GM12878 (cell line): ENCODE measurements around the gene SLC6A9. TPM values are rescaled to one million over a fixed set of nuclear protein-coding genes. Genes with fewer than 3 reads are reported as not detected.

Experiments
- ATAC-seq: fragments of 200-7000 bp; cut with Tn5 transposase; 3 replicates; pipeline ENCODE4 v1.9.1; 2020; ENCODE audit warnings: mild to moderate bottlenecking, moderate library complexity
- BruUV-seq: library from RNA; stranded (reverse); fragments of 400-500 nt; replicated peaks from 2 replicates; lab custom pipeline; 2021; lab: Mats Ljungman, UMichigan
- CTCF ChIA-PET: fragments of 300-600 bp; sonication (Branson Sonifier 250); formaldehyde crosslinking; extraction: SDS; loops from one replicate; lab custom pipeline; 2021; ENCODE audit warnings: inconsistent platforms; lab: Yijun Ruan, JAX
- POLR2A ChIA-PET: fragments of 350-600 bp; formaldehyde crosslinking; extraction: SDS; loops from one replicate; lab custom pipeline; 2021; ENCODE audit warnings: inconsistent platforms; lab: Charles Lee
- RAD21 ChIA-PET: fragments of 300-600 bp; sonication (Branson Sonifier 250); formaldehyde crosslinking; loops from one replicate; lab custom pipeline; 2023; ENCODE audit warnings: antibody characterized with exemption; ENCODE audit not compliant: unreplicated experiment; lab: Charles Lee
- SMC1A ChIA-PET: fragments of 300-600 bp; sonication (Branson Sonifier 250); formaldehyde crosslinking; loops from one replicate; lab custom pipeline; 2023; ENCODE audit not compliant: unreplicated experiment, uncharacterized antibody; lab: Charles Lee
- DNase-seq: peaks from one replicate; pipeline ENCODE4 v3.0.0-alpha.2; 2011; ENCODE audit warnings: low read depth, low spot score
- FAIRE-seq: peaks from 3 replicates; lab custom pipeline; 2011; peaks lifted over from hg19 to GRCh38; lab: Jason Lieb, UNC
- H2AFZ ChIP-seq: 2 replicates; pipeline ENCODE4 v1.6.0; 2011; ENCODE audit warnings: low read depth, low read length, control low read depth; ENCODE audit not compliant: control insufficient read depth
- H3K27ac ChIP-seq: 2 replicates; pipeline ENCODE4 v1.5.1; 2011; ENCODE audit warnings: control low read depth; ENCODE audit not compliant: control insufficient read depth, insufficient read depth
- H3K27me3 ChIP-seq, 2 experiments: replicated peaks in 1 of 2; 2 replicates each; pipeline versions ENCODE4 v1.6.0 to v1.6.1; 2011; ENCODE audit warnings: low read length in 1 of 2; ENCODE audit not compliant: control insufficient read depth in 2 of 2, insufficient read depth in 2 of 2
- H3K36me3 ChIP-seq, 2 experiments: 2 replicates each; pipeline ENCODE4 v1.5.1; 2011; ENCODE audit warnings: low read length in 1 of 2; ENCODE audit not compliant: control insufficient read depth in 2 of 2, insufficient read depth in 2 of 2
- H3K4me1 ChIP-seq: 2 replicates; pipeline ENCODE4 v1.6.1; 2011; ENCODE audit warnings: mild to moderate bottlenecking, low read length, moderate library complexity, mixed read lengths; ENCODE audit not compliant: control insufficient read depth, insufficient read depth
- H3K4me2 ChIP-seq: 2 replicates; pipeline ENCODE4 v1.6.0; 2011; ENCODE audit warnings: control low read depth; ENCODE audit not compliant: control insufficient read depth, insufficient read depth
- H3K4me3 ChIP-seq: fragments of 200-600 bp; sonication (generic); 2 replicates; pipeline ENCODE4 v1.5.1; 2016
- H3K79me2 ChIP-seq: 2 replicates; pipeline ENCODE4 v1.6.0; 2011; ENCODE audit warnings: low read length; ENCODE audit not compliant: control insufficient read depth, insufficient read depth
- H3K9ac ChIP-seq: 2 replicates; pipeline ENCODE4 v1.8.0; 2011; ENCODE audit warnings: low read length, control low read depth, mixed read lengths; ENCODE audit not compliant: control insufficient read depth, insufficient read depth
- H3K9me3 ChIP-seq: replicated peaks from 3 replicates; pipeline ENCODE4 v1.5.1; 2011; ENCODE audit warnings: mild to moderate bottlenecking, low read length; ENCODE audit not compliant: control insufficient read depth, insufficient read depth
- H4K20me1 ChIP-seq: 2 replicates; pipeline ENCODE4 v1.6.0; 2011; ENCODE audit not compliant: control insufficient read depth, insufficient read depth
- BCL3 ChIP-seq: IDR thresholded peaks from 2 replicates; pipeline ENCODE4 v1.6.1; 2011; ENCODE audit warnings: borderline replicate concordance, low read depth, mild to moderate bottlenecking, moderate library complexity, low read length; ENCODE audit not compliant: insufficient read depth, poor library complexity, severe bottlenecking
- CBFB ChIP-seq: IDR thresholded peaks from 2 replicates; pipeline ENCODE4 v1.6.1; 2016; ENCODE audit warnings: antibody characterized with exemption, low read depth
- EED ChIP-seq: sonication (generic); IDR thresholded peaks from 2 replicates; pipeline ENCODE4 v1.6.1; 2016; ENCODE audit warnings: antibody characterized with exemption, low read depth
- ESRRA ChIP-seq: IDR thresholded peaks from 2 replicates; pipeline ENCODE4 v1.6.1; 2012; ENCODE audit warnings: mild to moderate bottlenecking, low read length, improper control_type of control experiment
- FOXK2 ChIP-seq: fragments of 450-650 bp; IDR thresholded peaks from 2 replicates; pipeline ENCODE4 v1.6.1; 2017; ENCODE audit warnings: mild to moderate bottlenecking, moderate library complexity
- GATAD2B ChIP-seq: fragments of 450-650 bp; conservative IDR thresholded peaks from 2 replicates; pipeline ENCODE4 v1.6.1; 2017; ENCODE audit warnings: low read depth, mild to moderate bottlenecking, moderate library complexity
- HDAC2 ChIP-seq: fragments of 200-600 bp; sonication (generic); IDR thresholded peaks from 2 replicates; pipeline ENCODE4 v1.6.1; 2017
- IKZF1 ChIP-seq: fragments of 450-650 bp; conservative IDR thresholded peaks from 2 replicates; pipeline ENCODE4 v1.6.1; 2017; ENCODE audit warnings: antibody characterized with exemption, mild to moderate bottlenecking
- IKZF2 ChIP-seq, 2 experiments: fragments of 450-650 bp; IDR thresholded peaks; 2 replicates each; pipeline ENCODE4 v1.6.1; 2017; ENCODE audit warnings: mild to moderate bottlenecking in 2 of 2, moderate library complexity in 2 of 2
- KDM1A ChIP-seq: fragments of 200-600 bp; sonication (generic); IDR thresholded peaks from 2 replicates; pipeline ENCODE4 v1.6.1; 2016; ENCODE audit warnings: borderline replicate concordance
- MYC ChIP-seq: IDR thresholded peaks from 2 replicates; pipeline ENCODE4 v1.6.1; 2011; ENCODE audit warnings: mild to moderate bottlenecking, low read length, moderate library complexity, inconsistent platforms; ENCODE audit not compliant: insufficient read depth, insufficient replicate concordance, insufficient read length, severe bottlenecking
- NR2C2 ChIP-seq: IDR thresholded peaks from 2 replicates; pipeline ENCODE4 v1.6.1; 2011; ENCODE audit warnings: borderline replicate concordance, low read depth; ENCODE audit not compliant: control insufficient read depth, insufficient read length
- PKNOX1 ChIP-seq: fragments of 450-650 bp; IDR thresholded peaks from 2 replicates; pipeline ENCODE4 v1.6.1; 2016; ENCODE audit warnings: mild to moderate bottlenecking
- POU2F2 ChIP-seq: IDR thresholded peaks from 3 replicates; pipeline ENCODE4 v1.6.1; 2011; ENCODE audit warnings: low read depth, mild to moderate bottlenecking, low read length, borderline replicate concordance
- RELB ChIP-seq: fragments of 450-650 bp; IDR thresholded peaks from 2 replicates; pipeline ENCODE4 v1.6.1; 2017; ENCODE audit warnings: low read depth, mild to moderate bottlenecking, moderate library complexity
- RUNX3 ChIP-seq: IDR thresholded peaks from 2 replicates; pipeline ENCODE4 v1.6.1; 2012; ENCODE audit warnings: low read length, inconsistent platforms
- SIN3A ChIP-seq: IDR thresholded peaks from 2 replicates; pipeline ENCODE4 v1.6.1; 2012; ENCODE audit warnings: low read depth, low read length, improper control_type of control experiment
- YBX1 ChIP-seq: fragments of 450-650 bp; IDR thresholded peaks from 2 replicates; pipeline ENCODE4 v1.6.1; 2016; ENCODE audit warnings: antibody characterized with exemption
- ZBED1 ChIP-seq: IDR thresholded peaks from 2 replicates; pipeline ENCODE4 v1.6.1; 2016; ENCODE audit warnings: borderline replicate concordance
- ZSCAN29 ChIP-seq: fragments of 450-650 bp; IDR thresholded peaks from 2 replicates; pipeline ENCODE4 v1.6.1; 2017; ENCODE audit warnings: mild to moderate bottlenecking, moderate library complexity
- WGBS: methylation state at CpG from one replicate; pipeline ENCODE4 v1.1.6; 2016; ENCODE audit warnings: low lambda C conversion rate; ENCODE audit not compliant: insufficient replicate concordance, insufficient coverage; ENCODE audit errors: missing lambda C conversion rate; 5-methylcytosine and 5-hydroxymethylcytosine counted together
- in situ Hi-C: fragments of 300-500 bp; cut with MboI; formaldehyde crosslinking; loops from 9 replicates; pipeline ENCODE4 v1.14.3; 2018; ENCODE audit warnings: mixed read lengths
- intact Hi-C: fragments of 100-400 bp; cut with micrococcal nuclease; formaldehyde crosslinking; loops from one replicate; pipeline ENCODE4 v1.14.2; 2022; ENCODE audit not compliant: unreplicated experiment
- polyA plus RNA-seq, 11 experiments: library from polyadenylated mRNA; depleted of rRNA in 4 of 11; unstranded in 6 of 11; stranded (reverse) in 5 of 11; fragments of >200 nt; fragmentation: Nextera tagmentation in 4 of 11; fragmentation: Illumina TruSeq in 1 of 11; extraction: Ambion mirVana in 4 of 11; extraction: Trizol in 1 of 11; gene quantifications; 1 replicate in 1 of 11; 2 replicates in 10 of 11; pipeline versions ENCODE4 v1.2.1 to v1.2.3, GENCODE V29; 2011 to 2016; ENCODE audit warnings: inconsistent platforms in 2 of 11, missing spikeins in 2 of 11, low read depth in 1 of 11
- total RNA-seq, 4 experiments: library from RNA; depleted of rRNA in 3 of 4; stranded (reverse); fragments of >200 nt in 3 of 4; fragmentation: Illumina TruSeq in 1 of 4; extraction: Trizol in 1 of 4; gene quantifications; 2 replicates each; pipeline versions ENCODE4 v1.2.1 to v1.2.3, GENCODE V29; 2013 to 2021

Gene SLC6A9
- total and polyA plus RNA-seq, 10 of the 15 experiments (the other 5 are each of a cell fraction or from before 2014, with no cell fraction given) = 0.02 to 2.0 (median 0.63) TPM

GRCh38 chr1:44067266-44068250 is 36.3 kb upstream of the SLC6A9 start:
- ChIA-PET SMC1A (interaction anchor here (0.7 to 2.5 kb wide), 7 partner anchors 11 to 150 kb away, joined by 3 to 11 read pairs (median 4); no protein-coding TSS in a partner anchor), CTCF (interaction anchor here (0.5 to 2.5 kb wide), 8 partner anchors 19 to 581 kb away, joined by 3 to 11 read pairs (median 5); no protein-coding TSS in a partner anchor), POLR2A (interaction anchor here (0.6 kb wide), 1 partner anchor 1271 kb away, joined by 3 read pairs; no protein-coding TSS in a partner anchor), RAD21 (interaction anchor here (1.0 kb wide), 1 partner anchor 327 kb away, joined by 3 read pairs; no protein-coding TSS in a partner anchor)
- Histone ChIP-seq H3K4me1 (peaks cover 16% of the 10 kb centered on the region), H3K36me3 (no peaks in the 10 kb centered on the region), H3K27ac (peak overlapping the region; percentile 41), H3K9ac (no peak overlapping the region), H3K4me2 (peak overlapping the region; percentile 56), H4K20me1 (no peaks in the 10 kb centered on the region), H2AFZ (peak overlapping the region; percentile 29), H3K79me2 (no peaks in the 10 kb centered on the region), H3K4me3 (no peak overlapping the region; the same call in 1 of the 2 replicates), H3K9me3 (no peaks in the 10 kb centered on the region), H3K27me3 (no peaks in the 10 kb centered on the region)
- DNase-seq = peak; percentile 56
- ATAC-seq = peak; percentile 88
- intact Hi-C loops = no loop called here
- WGBS = 11% methylated on average over 6 of the region's 6 CpGs
- in situ Hi-C loops = no loop called here
- FAIRE-seq = peak; percentile 91
- no TSS peak for BruUV-seq
- no peak for TF ChIP-seq CBFB
- no peak for TF ChIP-seq ZSCAN29
- TF ChIP-seq IKZF2 (IDR thresholded peaks at IDR 0.05) = 0 out of 4 replicates have a peak, but pooled peaks of 1 of the 2 experiments have one; percentile 34
- no peak for TF ChIP-seq GATAD2B
- no peak for TF ChIP-seq SIN3A
- no peak for TF ChIP-seq NR2C2
- TF ChIP-seq BCL3 = no peak
- TF ChIP-seq KDM1A = no peak
- peak; percentile 23 for TF ChIP-seq IKZF1
- no peak for TF ChIP-seq FOXK2
- no peak for TF ChIP-seq HDAC2
- TF ChIP-seq ESRRA = no peak
- TF ChIP-seq RELB = no peak
- TF ChIP-seq POU2F2 = no peak; the same call in 2 of the 3 replicates
- TF ChIP-seq MYC = no peak
- TF ChIP-seq PKNOX1 = peak; percentile 31; the same call in 1 of the 2 replicates
- TF ChIP-seq RUNX3 = peak; percentile 78
- no peak for TF ChIP-seq EED
- no peak for TF ChIP-seq ZBED1
- no peak for TF ChIP-seq YBX1
